Measurements from ENCODE around the gene CERKL.

DNA sequence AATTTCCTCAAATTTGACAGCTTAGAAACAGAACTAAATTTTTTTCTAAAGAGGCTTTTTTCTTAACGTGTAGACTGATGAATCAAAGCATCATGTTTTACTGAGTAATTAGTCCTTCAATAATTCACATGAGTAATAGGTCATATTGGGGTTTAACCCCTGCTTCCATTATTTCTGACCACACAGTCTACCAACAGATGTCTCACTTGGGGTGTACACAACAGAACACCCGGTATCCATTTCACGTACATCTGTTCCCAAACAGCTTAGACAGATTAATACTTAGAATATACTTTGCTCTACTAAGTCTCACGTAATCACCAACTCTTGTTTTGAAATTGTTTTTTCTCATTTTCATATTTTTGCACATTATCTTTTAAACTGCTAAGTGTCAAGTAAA, 14.8 kb downstream of the CERKL start:
- TF ChIP-seq, protein P1, sequence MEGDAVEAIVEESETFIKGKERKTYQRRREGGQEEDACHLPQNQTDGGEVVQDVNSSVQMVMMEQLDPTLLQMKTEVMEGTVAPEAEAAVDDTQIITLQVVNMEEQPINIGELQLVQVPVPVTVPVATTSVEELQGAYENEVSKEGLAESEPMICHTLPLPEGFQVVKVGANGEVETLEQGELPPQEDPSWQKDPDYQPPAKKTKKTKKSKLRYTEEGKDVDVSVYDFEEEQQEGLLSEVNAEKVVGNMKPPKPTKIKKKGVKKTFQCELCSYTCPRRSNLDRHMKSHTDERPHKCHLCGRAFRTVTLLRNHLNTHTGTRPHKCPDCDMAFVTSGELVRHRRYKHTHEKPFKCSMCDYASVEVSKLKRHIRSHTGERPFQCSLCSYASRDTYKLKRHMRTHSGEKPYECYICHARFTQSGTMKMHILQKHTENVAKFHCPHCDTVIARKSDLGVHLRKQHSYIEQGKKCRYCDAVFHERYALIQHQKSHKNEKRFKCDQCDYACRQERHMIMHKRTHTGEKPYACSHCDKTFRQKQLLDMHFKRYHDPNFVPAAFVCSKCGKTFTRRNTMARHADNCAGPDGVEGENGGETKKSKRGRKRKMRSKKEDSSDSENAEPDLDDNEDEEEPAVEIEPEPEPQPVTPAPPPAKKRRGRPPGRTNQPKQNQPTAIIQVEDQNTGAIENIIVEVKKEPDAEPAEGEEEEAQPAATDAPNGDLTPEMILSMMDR (conservative IDR thresholded peaks at IDR 0.05; ENCODE audit: low read depth in 2 of 2) = no peak
- TF ChIP-seq JUNB (IDR thresholded peaks at IDR 0.05; ENCODE audit: unreplicated experiment) = no peak
- TF ChIP-seq POLR2AphosphoS5 (IDR thresholded peaks at IDR 0.05; ENCODE audit: low read depth) = no peak
- no peak for TF ChIP-seq EZH2 (IDR thresholded peaks at IDR 0.05; ENCODE audit: low read depth, unreplicated experiment)
- TF ChIP-seq, protein P2, sequence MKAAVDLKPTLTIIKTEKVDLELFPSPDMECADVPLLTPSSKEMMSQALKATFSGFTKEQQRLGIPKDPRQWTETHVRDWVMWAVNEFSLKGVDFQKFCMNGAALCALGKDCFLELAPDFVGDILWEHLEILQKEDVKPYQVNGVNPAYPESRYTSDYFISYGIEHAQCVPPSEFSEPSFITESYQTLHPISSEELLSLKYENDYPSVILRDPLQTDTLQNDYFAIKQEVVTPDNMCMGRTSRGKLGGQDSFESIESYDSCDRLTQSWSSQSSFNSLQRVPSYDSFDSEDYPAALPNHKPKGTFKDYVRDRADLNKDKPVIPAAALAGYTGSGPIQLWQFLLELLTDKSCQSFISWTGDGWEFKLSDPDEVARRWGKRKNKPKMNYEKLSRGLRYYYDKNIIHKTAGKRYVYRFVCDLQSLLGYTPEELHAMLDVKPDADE (IDR thresholded peaks at IDR 0.05) = no peak
- no peak for TF ChIP-seq REST (IDR thresholded peaks at IDR 0.05; ENCODE audit: unreplicated experiment)
- no peak for TF ChIP-seq EZH2phosphoT487 (IDR thresholded peaks at IDR 0.05; ENCODE audit: unreplicated experiment)
- TF ChIP-seq ZNF331 (CRISPR knock-in tag; IDR thresholded peaks at IDR 0.05; ENCODE audit: low read depth) = no peak
- TF ChIP-seq CREB1 (CRISPR knock-in tag; IDR thresholded peaks at IDR 0.05; ENCODE audit: low read depth) = no peak
- TF ChIP-seq STAT1 (IDR thresholded peaks at IDR 0.05; ENCODE audit: unreplicated experiment) = no peak
- no peak for TF ChIP-seq NANOG (IDR thresholded peaks at IDR 0.05; ENCODE audit: borderline replicate concordance)

All from GM23338 (cell line).